Measurements from ENCODE around the gene PPP2R5D. TPM values are rescaled to one million over a fixed set of nuclear protein-coding genes. Genes with fewer than 3 reads are reported as not detected.
A peak's percentile ranks its signal among the peaks of the same experiment; 100 is the strongest.

The PPP2R5D gene
- polyA plus RNA-seq, 3 donors, result 10.3 to 24.9 (median 14.9) TPM

DNA sequence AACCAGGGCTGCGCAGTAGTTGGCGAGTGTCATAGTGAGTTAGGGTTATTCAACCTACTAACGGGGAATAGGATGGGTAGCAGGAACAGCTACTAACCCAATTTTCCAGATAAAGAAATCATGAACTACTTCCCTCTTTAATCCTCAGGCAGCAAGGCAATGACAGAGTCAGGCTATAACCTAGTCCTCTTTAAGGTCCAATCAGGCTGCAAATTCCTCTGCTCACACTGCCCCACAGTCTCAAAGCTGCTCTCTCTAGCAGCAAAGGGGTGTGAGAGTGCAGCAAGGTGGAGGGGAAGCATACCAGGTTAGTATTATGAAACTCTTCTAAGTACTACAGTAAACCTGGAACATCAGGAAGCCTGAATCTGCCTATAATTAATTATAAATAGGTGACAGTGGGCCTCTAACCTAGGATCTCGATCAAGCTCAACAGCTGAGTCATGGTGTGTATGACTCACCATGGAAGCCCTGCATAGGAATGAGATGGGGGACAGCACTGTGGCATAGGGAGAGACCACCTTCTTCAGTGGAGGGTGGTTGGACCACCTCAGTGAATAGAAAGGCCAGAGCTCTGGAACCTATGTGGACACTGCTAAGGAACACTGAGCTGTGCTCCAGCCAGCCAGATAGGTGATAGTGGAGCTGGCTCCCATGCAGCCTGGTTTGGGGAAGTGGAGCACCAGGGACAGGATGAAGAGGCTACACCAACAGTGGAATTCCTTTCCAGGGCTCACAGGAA, 13.3 kb upstream of the PPP2R5D start:
- peaks cover 11% of the 10 kb centered on the region for H3K4me1 Mint-ChIP-seq
- H3K27me3 Mint-ChIP-seq (ENCODE audit: low read depth in 3 of 3), result no peaks in the 10 kb centered on the region
- H3K36me3 ChIP-seq (replicated peaks in 1 of 2; ENCODE audit: control insufficient read depth in 1 of 2, insufficient read depth in 2 of 2, low read length in 2 of 2), result peaks cover 28 to 39% of the 10 kb centered on the region in 2 donors
- peaks cover 14% of the 10 kb centered on the region for H4K20me1 ChIP-seq (ENCODE audit: insufficient read depth, low read length)
- peaks cover 6% of the 10 kb centered on the region for H3K79me2 ChIP-seq (ENCODE audit: insufficient read depth, low read length)
- H3K4me2 ChIP-seq (replicated peaks; ENCODE audit: extremely low read depth, low read length, poor library complexity, severe bottlenecking), result no peak overlapping the region
- no peaks in the 10 kb centered on the region for H3K9me3 ChIP-seq (replicated peaks in 1 of 2; ENCODE audit: control insufficient read depth in 1 of 2, insufficient read depth in 1 of 2, low read length in 2 of 2)
- no peak overlapping the region for H2AFZ ChIP-seq (ENCODE audit: insufficient read depth, low read depth, low read length, poor library complexity, severe bottlenecking)
- H3K4me1 ChIP-seq (ENCODE audit: control insufficient read depth in 1 of 2, insufficient read depth in 2 of 2, low read length in 2 of 2), result peaks cover 7 to 10% of the 10 kb centered on the region in 2 donors
- peak overlapping the region in 2 of 7 donors; percentile 18 to 52 for H3K27ac Mint-ChIP-seq
- no peak overlapping the region for H3K4me3 Mint-ChIP-seq
- H3K36me3 Mint-ChIP-seq, result peaks cover 27 to 63% of the 10 kb centered on the region in 2 donors
- intact Hi-C loops (cut with micrococcal nuclease), result no loop called here
- no peak overlapping the region for H3K4me3 ChIP-seq (replicated peaks in 1 of 3; ENCODE audit: low read depth in 2 of 3, low read length in 3 of 3)
- H3K9me3 Mint-ChIP-seq, result peaks cover 0 to 1% (median 0%) of the 10 kb centered on the region in 7 donors
- TF ChIP-seq, protein P1, sequence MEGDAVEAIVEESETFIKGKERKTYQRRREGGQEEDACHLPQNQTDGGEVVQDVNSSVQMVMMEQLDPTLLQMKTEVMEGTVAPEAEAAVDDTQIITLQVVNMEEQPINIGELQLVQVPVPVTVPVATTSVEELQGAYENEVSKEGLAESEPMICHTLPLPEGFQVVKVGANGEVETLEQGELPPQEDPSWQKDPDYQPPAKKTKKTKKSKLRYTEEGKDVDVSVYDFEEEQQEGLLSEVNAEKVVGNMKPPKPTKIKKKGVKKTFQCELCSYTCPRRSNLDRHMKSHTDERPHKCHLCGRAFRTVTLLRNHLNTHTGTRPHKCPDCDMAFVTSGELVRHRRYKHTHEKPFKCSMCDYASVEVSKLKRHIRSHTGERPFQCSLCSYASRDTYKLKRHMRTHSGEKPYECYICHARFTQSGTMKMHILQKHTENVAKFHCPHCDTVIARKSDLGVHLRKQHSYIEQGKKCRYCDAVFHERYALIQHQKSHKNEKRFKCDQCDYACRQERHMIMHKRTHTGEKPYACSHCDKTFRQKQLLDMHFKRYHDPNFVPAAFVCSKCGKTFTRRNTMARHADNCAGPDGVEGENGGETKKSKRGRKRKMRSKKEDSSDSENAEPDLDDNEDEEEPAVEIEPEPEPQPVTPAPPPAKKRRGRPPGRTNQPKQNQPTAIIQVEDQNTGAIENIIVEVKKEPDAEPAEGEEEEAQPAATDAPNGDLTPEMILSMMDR (IDR thresholded peaks at IDR 0.05), result no peak
- H3K9ac ChIP-seq (ENCODE audit: insufficient read depth, low read length, poor library complexity, severe bottlenecking), result peak overlapping the region; percentile 20
- WGBS (ENCODE audit: insufficient coverage), result no CpG with 5 or more reads among the region's 4 CpGs
- peak overlapping the region in 1 of 2 donors; percentile 38 for H3K27ac ChIP-seq (ENCODE audit: low read depth in 1 of 2, low read length in 2 of 2)
- peak in 2 of 3 donors; percentile 4 to 34 for DNase-seq
- H3K27me3 ChIP-seq (ENCODE audit: control insufficient read depth in 2 of 2, insufficient read depth in 2 of 2, low read length in 2 of 2), result no peaks in the 10 kb centered on the region

DNA sequence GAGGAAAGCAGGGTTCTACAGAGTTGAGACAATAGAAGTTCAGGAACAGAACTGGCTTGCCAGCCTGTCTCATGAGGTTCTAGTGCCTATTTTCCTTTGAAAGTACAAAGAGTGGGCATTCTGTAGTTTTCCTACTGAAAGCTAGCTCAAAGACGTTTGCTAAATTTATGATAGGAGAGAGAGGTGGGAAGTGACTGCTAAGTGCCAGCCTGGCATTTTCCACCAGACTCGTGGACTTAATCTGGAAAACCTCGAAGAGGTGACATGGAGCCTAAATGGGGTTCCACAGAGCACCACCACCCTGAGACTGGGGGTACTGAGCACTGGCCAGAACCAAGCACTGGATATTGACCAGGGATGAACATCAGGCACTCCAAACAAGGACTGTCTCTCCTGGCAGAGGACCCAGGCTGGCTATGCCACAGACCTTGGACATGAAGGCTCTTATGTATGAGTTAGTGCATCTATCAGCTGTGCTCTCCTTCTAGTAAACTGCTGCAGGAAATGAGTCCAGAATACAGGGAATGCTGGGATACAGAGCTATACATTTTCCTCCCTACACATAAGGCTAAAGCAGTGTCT, 12.5 kb upstream of the PPP2R5D start:
- Histone ChIP-seq H3K9me3 (replicated peaks in 1 of 2; ENCODE audit: control insufficient read depth in 1 of 2, insufficient read depth in 1 of 2, low read length in 2 of 2) (no peaks in the 10 kb centered on the region), H2AFZ (ENCODE audit: insufficient read depth, low read depth, low read length, poor library complexity, severe bottlenecking) (no peak overlapping the region), H3K4me3 (replicated peaks in 1 of 3; ENCODE audit: low read depth in 2 of 3, low read length in 3 of 3) (no peak overlapping the region), H3K27ac (ENCODE audit: low read depth in 1 of 2, low read length in 2 of 2) (peak overlapping the region in 1 of 2 donors; percentile 38), H3K4me2 (replicated peaks; ENCODE audit: extremely low read depth, low read length, poor library complexity, severe bottlenecking) (no peak overlapping the region), H3K27me3 (ENCODE audit: control insufficient read depth in 2 of 2, insufficient read depth in 2 of 2, low read length in 2 of 2) (no peaks in the 10 kb centered on the region), H3K79me2 (ENCODE audit: insufficient read depth, low read length) (peaks cover 12% of the 10 kb centered on the region), H3K9ac (ENCODE audit: insufficient read depth, low read length, poor library complexity, severe bottlenecking) (peak overlapping the region; percentile 17), H4K20me1 (ENCODE audit: insufficient read depth, low read length) (peaks cover 14% of the 10 kb centered on the region), H3K4me1 (ENCODE audit: control insufficient read depth in 1 of 2, insufficient read depth in 2 of 2, low read length in 2 of 2) (peaks cover 7 to 10% of the 10 kb centered on the region in 2 donors), H3K36me3 (replicated peaks in 1 of 2; ENCODE audit: control insufficient read depth in 1 of 2, insufficient read depth in 2 of 2, low read length in 2 of 2) (peaks cover 21 to 31% of the 10 kb centered on the region in 2 donors)
- H3K27ac Mint-ChIP-seq, result peak overlapping the region in 1 of 7 donors; percentile 52
- intact Hi-C loops (cut with micrococcal nuclease), result no loop called here
- no peak overlapping the region for H3K4me3 Mint-ChIP-seq
- TF ChIP-seq, protein P1 (IDR thresholded peaks at IDR 0.05), result no peak
- WGBS (ENCODE audit: insufficient coverage), result 87% methylated on average over 3 of the region's 3 CpGs
- peaks cover 18% of the 10 kb centered on the region for H3K4me1 Mint-ChIP-seq
- H3K27me3 Mint-ChIP-seq (ENCODE audit: low read depth in 3 of 3), result no peaks in the 10 kb centered on the region
- peaks cover 0 to 1% (median 0%) of the 10 kb centered on the region in 7 donors for H3K9me3 Mint-ChIP-seq
- H3K36me3 Mint-ChIP-seq, result peaks cover 21 to 58% of the 10 kb centered on the region in 2 donors
- DNase-seq, result no peak

All from CD14-positive monocyte (primary cell).